Fibroblast of lung (primary cell): ENCODE measurements around the gene KDM7A. TPM values are rescaled to one million over a fixed set of nuclear protein-coding genes. Genes with fewer than 3 reads are reported as not detected.

Source experiments
- DNase-seq, 2 donors: peaks; one replicate each; pipeline versions ENCODE4 v3.0.0 to v3.0.0-alpha.2; 2010; ENCODE audit warnings: low read depth in 2 of 2
- H2AFZ ChIP-seq: 2 replicates; pipeline ENCODE4 v1.5.1; 2012; ENCODE audit warnings: low read length, control low read depth, inconsistent platforms
- H3K27ac ChIP-seq: 2 replicates; pipeline ENCODE4 v1.5.1; 2011; ENCODE audit warnings: low read length, control low read depth; ENCODE audit not compliant: insufficient read depth
- H3K27me3 ChIP-seq: 2 replicates; pipeline ENCODE4 v1.5.1; 2011; ENCODE audit warnings: mild to moderate bottlenecking, low read length; ENCODE audit not compliant: control insufficient read depth, insufficient read depth
- H3K36me3 ChIP-seq: 2 replicates; pipeline ENCODE4 v1.5.1; 2011; ENCODE audit warnings: low read length; ENCODE audit not compliant: control insufficient read depth, insufficient read depth
- H3K4me1 ChIP-seq: 2 replicates; pipeline ENCODE4 v1.5.1; 2011; ENCODE audit warnings: low read length; ENCODE audit not compliant: control insufficient read depth, insufficient read depth; ENCODE audit errors: extremely low read depth
- H3K4me2 ChIP-seq: 2 replicates; pipeline ENCODE4 v1.5.1; 2011; ENCODE audit warnings: low read length, control low read depth; ENCODE audit not compliant: insufficient read depth; ENCODE audit errors: extremely low read depth
- H3K4me3 ChIP-seq, 4 experiments: fragments of 200-600 bp in 1 of 4; sonication (generic) in 1 of 4; replicated peaks in 1 of 4; 2 replicates each; pipeline ENCODE4 v1.5.1; 2011 to 2016; ENCODE audit warnings: low read length in 4 of 4, low read depth in 3 of 4, mild to moderate bottlenecking in 3 of 4, control low read depth in 2 of 4, inconsistent platforms in 1 of 4, mixed read lengths in 1 of 4; ENCODE audit not compliant: insufficient read depth in 1 of 4; ENCODE audit errors: control extremely low read depth in 1 of 4
- H3K79me2 ChIP-seq: 2 replicates; pipeline ENCODE4 v1.5.1; 2012; ENCODE audit warnings: mild to moderate bottlenecking, low read length, inconsistent platforms; ENCODE audit not compliant: control insufficient read depth, insufficient read depth
- H3K9ac ChIP-seq: 2 replicates; pipeline ENCODE4 v1.5.1; 2011; ENCODE audit warnings: mild to moderate bottlenecking, low read length, control low read depth; ENCODE audit not compliant: insufficient read depth
- H3K9me3 ChIP-seq: 2 replicates; pipeline ENCODE4 v1.5.1; 2012; ENCODE audit warnings: low read depth, low read length; ENCODE audit not compliant: control insufficient read depth, insufficient read depth
- H4K20me1 ChIP-seq: 2 replicates; pipeline ENCODE4 v1.5.1; 2011; ENCODE audit warnings: low read length; ENCODE audit not compliant: control insufficient read depth, insufficient read depth; ENCODE audit errors: extremely low read depth
- EZH2 ChIP-seq: IDR thresholded peaks from 2 replicates; pipeline ENCODE4 v1.5.1; 2012; ENCODE audit warnings: low read length, control low read depth, mild to moderate bottlenecking; ENCODE audit errors: missing control alignments
- polyA plus RNA-seq, 2 donors: library from polyadenylated mRNA; depleted of rRNA in 1 of 2; stranded (reverse) in 1 of 2; unstranded in 1 of 2; fragments of >200 nt; gene quantifications; 2 replicates each; pipeline ENCODE4 v1.2.1, GENCODE V29; 2011 to 2012; ENCODE audit warnings: missing spikeins in 1 of 2
- total RNA-seq: library from RNA; depleted of rRNA; stranded (reverse); fragments of >200 nt; gene quantifications from 2 replicates; pipeline ENCODE4 v1.2.1, GENCODE V29; 2014
- TF ChIP-seq, protein P1 (sequence below), 2 donors: IDR thresholded peaks in 1 of 2; conservative IDR thresholded peaks in 1 of 2; 1 replicate in 1 of 2; 2 replicates in 1 of 2; pipeline ENCODE4 v1.5.1; 2011 to 2012; ENCODE audit warnings: low read length in 2 of 2, control low read depth in 1 of 2, inconsistent platforms in 1 of 2, low read depth in 1 of 2, mild to moderate bottlenecking in 1 of 2

KDM7A gene
- total and polyA plus RNA-seq, 2 donors (not counting 1 experiment from before 2014, with no cell fraction given), result 1.9 to 4.8 TPM

DNA sequence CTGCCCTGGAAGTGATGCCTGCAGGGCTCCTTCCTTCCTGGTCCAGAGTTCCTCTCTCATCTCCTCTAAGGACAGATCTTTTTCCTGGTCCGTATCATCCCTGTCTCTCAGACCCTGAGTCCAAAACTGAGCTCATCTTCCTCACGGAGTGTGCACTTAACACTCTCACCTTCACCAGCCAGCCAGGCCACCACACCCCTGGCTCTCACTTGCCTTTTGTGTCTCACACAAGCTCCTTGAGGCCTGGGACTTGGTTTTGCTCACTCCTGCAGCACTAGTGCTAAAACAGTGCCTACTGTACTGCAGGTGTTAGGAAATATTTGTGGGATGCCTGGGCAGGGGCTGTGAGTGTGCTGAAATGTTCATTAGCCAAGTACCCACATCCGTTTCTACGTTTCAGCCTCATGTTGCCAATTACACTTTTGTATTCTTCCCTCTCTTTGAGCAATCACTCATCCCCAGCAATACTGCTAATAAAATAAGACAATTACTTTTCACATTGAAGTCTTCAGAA, 92.6 kb downstream of the KDM7A start:
- TF ChIP-seq EZH2, result no peak
- TF ChIP-seq, protein P1, sequence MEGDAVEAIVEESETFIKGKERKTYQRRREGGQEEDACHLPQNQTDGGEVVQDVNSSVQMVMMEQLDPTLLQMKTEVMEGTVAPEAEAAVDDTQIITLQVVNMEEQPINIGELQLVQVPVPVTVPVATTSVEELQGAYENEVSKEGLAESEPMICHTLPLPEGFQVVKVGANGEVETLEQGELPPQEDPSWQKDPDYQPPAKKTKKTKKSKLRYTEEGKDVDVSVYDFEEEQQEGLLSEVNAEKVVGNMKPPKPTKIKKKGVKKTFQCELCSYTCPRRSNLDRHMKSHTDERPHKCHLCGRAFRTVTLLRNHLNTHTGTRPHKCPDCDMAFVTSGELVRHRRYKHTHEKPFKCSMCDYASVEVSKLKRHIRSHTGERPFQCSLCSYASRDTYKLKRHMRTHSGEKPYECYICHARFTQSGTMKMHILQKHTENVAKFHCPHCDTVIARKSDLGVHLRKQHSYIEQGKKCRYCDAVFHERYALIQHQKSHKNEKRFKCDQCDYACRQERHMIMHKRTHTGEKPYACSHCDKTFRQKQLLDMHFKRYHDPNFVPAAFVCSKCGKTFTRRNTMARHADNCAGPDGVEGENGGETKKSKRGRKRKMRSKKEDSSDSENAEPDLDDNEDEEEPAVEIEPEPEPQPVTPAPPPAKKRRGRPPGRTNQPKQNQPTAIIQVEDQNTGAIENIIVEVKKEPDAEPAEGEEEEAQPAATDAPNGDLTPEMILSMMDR (conservative IDR thresholded peaks at IDR 0.05 in 1 of 2, IDR thresholded peaks at IDR 0.05 in 1 of 2; ENCODE audit: low read depth in 1 of 2, low read length in 2 of 2), result no peak
- H3K27ac ChIP-seq, result no peak overlapping the region
- H3K4me2 ChIP-seq, result no peak overlapping the region
- H3K9ac ChIP-seq, result no peak overlapping the region
- no peaks in the 10 kb centered on the region for H3K36me3 ChIP-seq
- H4K20me1 ChIP-seq, result no peaks in the 10 kb centered on the region
- H3K4me3 ChIP-seq, result no peak overlapping the region
- no peaks in the 10 kb centered on the region for H3K9me3 ChIP-seq
- H3K79me2 ChIP-seq, result no peaks in the 10 kb centered on the region
- H2AFZ ChIP-seq, result no peak overlapping the region
- no peaks in the 10 kb centered on the region for H3K4me1 ChIP-seq
- H3K27me3 ChIP-seq, result no peaks in the 10 kb centered on the region
- no peak for DNase-seq

DNA sequence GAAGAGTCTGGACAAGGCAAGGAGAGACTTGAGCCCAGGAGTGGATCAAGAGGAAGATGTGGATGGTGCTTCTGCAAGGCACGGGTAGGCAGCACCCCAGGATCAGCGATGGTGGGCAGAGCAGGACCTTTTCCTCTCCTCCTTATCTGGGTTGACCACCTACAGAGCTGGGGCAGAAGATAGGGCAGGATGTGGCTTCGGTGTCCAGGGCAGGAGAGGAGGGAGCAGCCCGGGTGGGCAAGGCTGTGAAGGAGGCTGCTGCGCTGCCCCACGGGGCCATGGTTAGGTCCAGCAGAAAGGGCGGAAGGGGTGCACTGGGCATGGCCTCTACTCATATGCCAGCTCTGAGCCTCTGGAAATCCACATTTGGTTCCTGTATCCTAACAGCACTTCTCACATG, 94.0 kb downstream of the KDM7A start:
- Histone ChIP-seq H3K9me3 (no peaks in the 10 kb centered on the region), H3K79me2 (no peaks in the 10 kb centered on the region), H4K20me1 (no peaks in the 10 kb centered on the region), H3K4me2 (no peak overlapping the region), H2AFZ (no peak overlapping the region), H3K27ac (no peak overlapping the region), H3K9ac (no peak overlapping the region), H3K4me1 (no peaks in the 10 kb centered on the region), H3K27me3 (no peaks in the 10 kb centered on the region), H3K4me3 (no peak overlapping the region), H3K36me3 (no peaks in the 10 kb centered on the region)
- TF ChIP-seq, protein P1 (conservative IDR thresholded peaks at IDR 0.05 in 1 of 2, IDR thresholded peaks at IDR 0.05 in 1 of 2; ENCODE audit: low read depth in 1 of 2, low read length in 2 of 2), result no peak
- no peak for TF ChIP-seq EZH2
- no peak for DNase-seq

GRCh38 chr7:140081774-140082425, 94.9 kb downstream of the KDM7A start:
- H3K27me3 ChIP-seq, result no peaks in the 10 kb centered on the region
- no peaks in the 10 kb centered on the region for H3K4me1 ChIP-seq
- no peaks in the 10 kb centered on the region for H3K9me3 ChIP-seq
- no peak for TF ChIP-seq EZH2
- TF ChIP-seq, protein P1 (conservative IDR thresholded peaks at IDR 0.05 in 1 of 2, IDR thresholded peaks at IDR 0.05 in 1 of 2; ENCODE audit: low read depth in 1 of 2, low read length in 2 of 2), result no peak
- no peak overlapping the region for H3K4me3 ChIP-seq
- no peaks in the 10 kb centered on the region for H3K36me3 ChIP-seq
- H3K79me2 ChIP-seq, result no peaks in the 10 kb centered on the region
- no peak overlapping the region for H3K9ac ChIP-seq
- H3K4me2 ChIP-seq, result no peak overlapping the region
- H2AFZ ChIP-seq, result no peak overlapping the region
- no peak overlapping the region for H3K27ac ChIP-seq
- DNase-seq, result no peak
- H4K20me1 ChIP-seq, result no peaks in the 10 kb centered on the region
